GM12874 (cell line): ENCODE data around the gene IRF9.

Experiments used
- TF ChIP-seq, protein P1 (sequence below): IDR thresholded peaks from 2 replicates; pipeline ENCODE4 v1.5.1; 2011; ENCODE audit warnings: low read depth, mild to moderate bottlenecking, control low read depth, low read length, moderate library complexity; ENCODE audit not compliant: insufficient read depth

IRF9 gene

GRCh38 chr14:24194186-24194872 lies 33.3 kb downstream of the IRF9 start:
- TF ChIP-seq, protein P1, sequence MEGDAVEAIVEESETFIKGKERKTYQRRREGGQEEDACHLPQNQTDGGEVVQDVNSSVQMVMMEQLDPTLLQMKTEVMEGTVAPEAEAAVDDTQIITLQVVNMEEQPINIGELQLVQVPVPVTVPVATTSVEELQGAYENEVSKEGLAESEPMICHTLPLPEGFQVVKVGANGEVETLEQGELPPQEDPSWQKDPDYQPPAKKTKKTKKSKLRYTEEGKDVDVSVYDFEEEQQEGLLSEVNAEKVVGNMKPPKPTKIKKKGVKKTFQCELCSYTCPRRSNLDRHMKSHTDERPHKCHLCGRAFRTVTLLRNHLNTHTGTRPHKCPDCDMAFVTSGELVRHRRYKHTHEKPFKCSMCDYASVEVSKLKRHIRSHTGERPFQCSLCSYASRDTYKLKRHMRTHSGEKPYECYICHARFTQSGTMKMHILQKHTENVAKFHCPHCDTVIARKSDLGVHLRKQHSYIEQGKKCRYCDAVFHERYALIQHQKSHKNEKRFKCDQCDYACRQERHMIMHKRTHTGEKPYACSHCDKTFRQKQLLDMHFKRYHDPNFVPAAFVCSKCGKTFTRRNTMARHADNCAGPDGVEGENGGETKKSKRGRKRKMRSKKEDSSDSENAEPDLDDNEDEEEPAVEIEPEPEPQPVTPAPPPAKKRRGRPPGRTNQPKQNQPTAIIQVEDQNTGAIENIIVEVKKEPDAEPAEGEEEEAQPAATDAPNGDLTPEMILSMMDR, result no peak

GRCh38 chr14:24194873-24195185 lies 33.8 kb downstream of the IRF9 start:
- TF ChIP-seq, protein P1, result no peak

- TF ChIP-seq, protein P1, result no peak
Observed at GRCh38 chr14:24195186-24196070, 34.4 kb downstream of the IRF9 start, which contains the start of gene TM9SF1. TSS of gene TM9SF1 (minus strand) at chr14:24195441. CDS start at chr14:24195019, 422 bp downstream.

DNA sequence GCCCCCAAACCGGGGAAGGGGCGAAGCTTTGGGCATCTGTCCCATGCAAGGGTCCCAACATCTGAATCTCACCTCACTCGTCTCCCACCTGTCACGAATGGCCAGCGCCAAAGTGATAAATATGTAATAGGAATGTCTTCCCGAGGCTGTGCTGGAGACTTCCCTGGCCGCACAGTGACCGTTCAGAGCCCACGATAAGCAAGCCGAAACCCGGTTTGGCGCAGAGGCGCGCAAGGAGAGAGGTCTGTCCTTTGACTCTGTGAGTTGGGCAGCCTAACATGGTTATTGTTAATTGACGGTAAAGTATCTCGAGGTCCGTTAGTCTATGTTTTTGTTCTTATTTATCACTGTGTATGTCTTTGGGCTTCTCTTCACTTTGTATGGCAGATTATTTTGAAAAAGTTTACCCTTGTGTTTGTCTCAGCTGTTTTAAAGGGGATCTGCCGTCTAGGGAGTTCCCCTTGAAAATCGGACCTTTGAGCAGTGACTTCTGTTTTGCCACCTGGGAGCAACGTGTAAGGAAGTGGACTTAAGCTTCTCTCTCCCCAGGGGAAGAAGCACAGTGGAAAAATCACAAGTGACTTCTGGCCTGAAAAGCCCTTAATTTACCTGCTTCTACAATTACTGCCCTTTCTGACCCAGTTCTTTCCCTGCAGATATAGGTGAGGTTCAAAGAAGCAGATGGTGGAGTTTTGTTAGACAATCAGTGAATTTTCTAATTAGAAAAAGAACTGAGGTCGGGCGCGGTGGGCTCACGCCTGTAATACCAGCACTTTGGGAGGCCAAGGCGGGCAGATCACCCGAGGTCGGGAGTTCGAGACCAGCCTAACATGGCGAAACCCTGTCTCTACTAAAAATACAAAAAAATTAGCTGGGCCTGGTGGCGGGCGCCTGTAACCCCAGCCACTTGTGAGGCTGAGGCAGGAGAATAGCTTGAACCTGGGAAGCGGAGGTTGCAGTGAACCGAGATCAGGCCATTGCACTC lies 35.3 kb downstream of the IRF9 start:
- TF ChIP-seq, protein P1, result no peak

- TF ChIP-seq, protein P1, result no peak
Observed at GRCh38 chr14:24197056-24197450, 36.0 kb downstream of the IRF9 start.

DNA sequence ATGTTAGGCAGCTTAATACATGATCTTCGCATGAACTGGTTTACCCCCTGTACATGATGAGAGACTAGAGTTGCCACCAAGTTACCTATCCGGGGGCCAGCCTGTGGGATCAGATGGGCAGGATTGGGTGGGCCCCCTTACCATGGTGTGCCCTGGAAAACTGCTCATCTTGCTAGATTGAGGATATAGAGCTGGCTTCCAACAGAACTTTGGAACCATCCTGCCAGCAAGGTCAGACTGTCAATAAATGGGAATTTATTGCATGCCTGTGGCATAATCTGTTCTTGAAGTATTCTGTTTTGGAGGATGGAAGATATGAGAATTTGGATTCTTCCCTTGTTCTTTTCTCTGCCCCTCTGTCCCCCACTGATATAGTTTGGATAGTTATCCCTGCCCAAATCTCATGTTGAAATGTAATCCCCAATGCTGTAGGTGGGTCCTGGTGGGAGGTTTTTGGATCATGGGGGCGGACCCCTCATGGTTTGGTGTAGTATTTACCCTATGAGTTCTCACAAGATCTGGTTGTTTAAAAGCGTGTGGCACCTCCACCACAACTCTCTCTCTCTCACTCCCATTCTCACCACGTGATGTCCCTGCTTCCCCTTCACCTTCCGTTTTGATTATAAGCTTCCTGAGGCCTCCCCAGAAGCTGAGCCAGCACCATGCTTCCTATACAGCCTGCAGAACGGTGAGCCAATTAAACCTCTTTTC lies 37.9 kb downstream of the IRF9 start:
- TF ChIP-seq, protein P1, result no peak
